Skeletal muscle cell (primary cell): ENCODE measurements around the gene ZNF543.
"Not testable (repeated sequence)": the region's sequence is repeated elsewhere in the genome, so short reads cannot be mapped to it uniquely, and the experiment has no call there.

Experiments used
- DNase-seq: peaks from one replicate; pipeline ENCODE4 v3.0.0-alpha.2; 2010; ENCODE audit warnings: low read depth
- H3K4me3 ChIP-seq: 2 replicates; pipeline ENCODE4 v1.5.1; 2011; ENCODE audit warnings: low read depth, mild to moderate bottlenecking, control low read depth, low read length, moderate library complexity

The ZNF543 gene

DNA sequence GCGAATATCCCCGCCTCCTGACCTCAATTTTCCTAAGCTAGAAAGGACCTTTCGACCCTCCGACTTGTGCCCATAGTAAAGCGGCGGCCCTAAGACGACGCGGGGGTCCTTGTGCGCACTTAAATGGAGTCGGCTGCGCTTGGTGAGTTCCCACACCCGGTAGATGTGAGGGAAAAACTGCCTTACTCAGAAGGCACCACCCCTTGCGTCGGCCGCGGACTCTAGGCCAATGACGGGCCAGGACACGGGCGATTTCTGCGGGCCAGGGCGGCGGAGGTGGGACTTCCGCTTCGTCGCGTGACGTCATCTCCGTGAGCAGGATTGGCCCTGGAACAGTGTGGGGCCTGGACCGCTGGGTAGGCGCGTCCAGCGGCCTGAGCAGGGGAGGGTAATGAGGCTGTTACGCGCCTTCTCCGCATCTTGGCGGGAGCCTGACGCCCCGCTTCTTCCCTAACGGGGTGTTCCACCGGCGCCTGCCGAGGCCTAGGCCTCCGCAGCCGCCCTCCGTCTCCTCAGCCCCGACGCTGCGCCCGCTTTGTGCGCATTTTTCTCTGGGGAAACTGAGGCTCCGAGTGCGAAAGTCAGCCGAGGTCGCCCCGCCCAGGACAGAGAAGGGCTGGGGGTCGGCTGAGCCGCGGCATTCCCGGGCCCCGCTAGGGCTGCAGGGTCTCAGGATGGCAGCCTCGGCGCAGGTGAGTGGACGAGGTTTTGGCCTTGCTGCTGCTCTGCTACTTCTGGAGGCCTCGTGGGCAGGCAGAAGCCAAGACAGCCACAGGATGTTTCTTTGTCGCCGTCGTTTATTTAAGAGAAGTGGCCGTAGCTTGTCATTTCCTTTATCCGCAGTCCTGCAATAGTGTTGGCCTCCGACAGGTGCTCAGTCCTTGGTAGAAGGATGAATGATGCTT lies at the start of gene ZNF543:
Gene ZNF543 (plus strand): TSS at position 293 of the 905 bp plus-strand sequence. CDS start 382 bp downstream, at position 675.
- peak; percentile 83 for DNase-seq
- H3K4me3 ChIP-seq, result peak within 1 kb of the TSS; percentile 86

DNA sequence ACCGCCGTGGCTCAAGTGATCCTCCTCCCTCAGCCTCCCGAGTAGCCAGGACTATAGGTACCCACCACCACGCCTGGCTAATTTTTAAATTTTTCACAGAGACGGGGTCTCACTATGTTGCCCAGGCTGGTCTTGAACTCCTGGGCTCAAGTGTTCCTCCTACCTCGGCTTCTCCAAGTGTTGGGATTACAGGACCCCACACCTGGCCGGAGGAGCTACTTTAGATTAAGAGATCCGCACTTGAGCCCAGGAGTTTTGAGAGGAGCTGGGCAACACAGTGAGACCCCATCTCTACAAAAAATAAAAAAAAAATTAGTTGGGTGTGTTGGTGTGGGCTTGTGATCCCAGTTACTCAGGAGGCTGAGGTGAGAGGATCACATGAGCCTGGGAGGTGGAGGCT lies 49.0 kb upstream of the ZNF543 start:
- no peak for DNase-seq
- no peak overlapping the region for H3K4me3 ChIP-seq

DNA sequence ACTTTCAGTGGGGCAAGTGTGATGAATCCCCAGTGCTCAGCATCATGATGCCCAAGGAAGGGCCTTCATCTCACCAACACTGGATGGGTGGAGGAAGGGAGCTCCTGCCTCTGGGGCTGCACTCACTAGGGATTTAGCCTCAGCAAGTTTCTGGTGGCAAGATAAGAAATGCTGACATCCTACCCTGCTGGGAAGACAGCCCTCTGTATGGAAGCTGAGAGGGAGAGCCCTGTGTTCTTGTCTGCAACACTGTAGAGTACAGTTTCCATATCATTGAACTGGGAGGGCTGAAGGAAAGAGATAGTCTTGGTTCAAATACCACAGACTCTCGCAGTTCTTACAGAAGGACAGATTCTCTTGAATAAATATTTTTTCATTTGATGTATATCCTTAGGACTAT lies 47.3 kb upstream of the ZNF543 start:
- DNase-seq, result no peak
- H3K4me3 ChIP-seq, result no peak overlapping the region

DNA sequence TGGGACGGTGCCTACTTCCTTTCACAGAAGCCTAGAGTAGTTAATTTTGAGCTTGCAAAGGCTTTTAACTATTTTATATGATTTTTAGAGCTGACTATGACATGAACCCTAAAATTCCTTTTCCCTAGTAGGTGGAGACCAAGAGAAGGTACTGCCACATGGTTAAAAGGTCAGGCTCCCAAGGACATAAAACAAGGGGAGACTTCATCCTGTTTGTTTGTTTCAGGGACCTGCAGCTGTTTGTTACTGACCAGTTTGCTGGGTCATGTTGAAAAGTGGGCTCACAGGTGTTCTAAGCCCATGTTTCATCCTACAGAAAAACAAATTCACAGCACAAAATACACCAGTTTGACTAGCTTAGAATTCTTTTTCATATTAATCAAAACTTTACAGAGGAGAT lies 43.8 kb upstream of the ZNF543 start:
- no peak overlapping the region for H3K4me3 ChIP-seq
- DNase-seq, result no peak

DNA sequence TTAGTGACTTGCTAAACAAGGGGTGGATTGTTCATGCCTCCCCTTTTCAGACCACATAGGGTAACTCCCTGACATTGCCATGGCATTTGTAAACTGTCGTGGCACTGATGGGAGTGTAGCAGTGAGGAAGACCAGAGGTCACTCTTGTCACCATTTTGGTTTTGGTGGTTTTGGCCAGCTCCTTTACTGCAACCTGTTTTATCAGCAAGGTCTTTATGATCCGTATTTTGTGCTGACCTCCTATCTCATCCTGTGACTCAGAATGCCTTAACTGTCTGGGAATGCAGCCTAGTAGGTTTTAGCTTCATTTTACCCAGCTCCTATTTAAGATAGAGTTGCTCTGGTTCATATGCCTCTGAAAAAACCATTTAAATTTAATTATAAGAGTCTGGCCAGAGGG lies 41.8 kb upstream of the ZNF543 start:
- DNase-seq, H3K4me3 ChIP-seq: not testable (repeated sequence)

DNA sequence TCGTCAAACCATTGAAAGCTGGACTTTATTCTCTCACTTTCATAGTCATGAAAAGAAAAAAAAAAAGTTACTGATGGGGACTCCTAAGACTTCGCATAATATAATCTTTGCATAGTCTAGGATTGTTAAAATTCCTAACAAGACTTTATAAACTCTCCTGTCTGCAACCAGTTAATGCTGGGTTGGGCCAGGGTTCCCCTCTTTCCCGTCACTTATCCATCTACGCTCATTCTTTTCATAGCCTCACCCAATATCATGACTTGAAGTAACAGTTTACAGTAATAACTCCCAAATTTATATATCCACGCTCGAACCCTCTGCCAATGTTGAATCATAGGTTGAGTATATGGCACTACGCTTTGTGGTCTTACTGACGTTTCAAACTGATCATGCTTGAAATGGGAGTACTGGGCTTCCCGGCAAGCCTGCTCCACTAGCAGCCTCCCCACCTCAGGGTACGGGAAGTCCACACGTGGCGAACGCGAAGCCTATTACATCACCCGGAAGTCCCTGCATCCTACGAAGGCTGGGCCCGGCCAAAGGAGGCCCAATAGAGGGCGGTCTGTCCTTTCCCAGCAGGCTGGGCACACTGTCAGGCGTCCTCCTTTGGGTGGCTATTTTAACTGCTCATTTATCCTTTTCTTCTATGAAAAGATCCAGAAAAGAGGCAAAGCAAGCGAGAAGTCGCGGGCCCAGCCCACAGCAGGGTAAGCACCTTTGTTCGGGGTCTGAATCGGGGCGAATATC lies 40.7 kb upstream of the ZNF543 start:
- peak overlapping the region; percentile 92 for H3K4me3 ChIP-seq
- DNase-seq, result peak; percentile 93

DNA sequence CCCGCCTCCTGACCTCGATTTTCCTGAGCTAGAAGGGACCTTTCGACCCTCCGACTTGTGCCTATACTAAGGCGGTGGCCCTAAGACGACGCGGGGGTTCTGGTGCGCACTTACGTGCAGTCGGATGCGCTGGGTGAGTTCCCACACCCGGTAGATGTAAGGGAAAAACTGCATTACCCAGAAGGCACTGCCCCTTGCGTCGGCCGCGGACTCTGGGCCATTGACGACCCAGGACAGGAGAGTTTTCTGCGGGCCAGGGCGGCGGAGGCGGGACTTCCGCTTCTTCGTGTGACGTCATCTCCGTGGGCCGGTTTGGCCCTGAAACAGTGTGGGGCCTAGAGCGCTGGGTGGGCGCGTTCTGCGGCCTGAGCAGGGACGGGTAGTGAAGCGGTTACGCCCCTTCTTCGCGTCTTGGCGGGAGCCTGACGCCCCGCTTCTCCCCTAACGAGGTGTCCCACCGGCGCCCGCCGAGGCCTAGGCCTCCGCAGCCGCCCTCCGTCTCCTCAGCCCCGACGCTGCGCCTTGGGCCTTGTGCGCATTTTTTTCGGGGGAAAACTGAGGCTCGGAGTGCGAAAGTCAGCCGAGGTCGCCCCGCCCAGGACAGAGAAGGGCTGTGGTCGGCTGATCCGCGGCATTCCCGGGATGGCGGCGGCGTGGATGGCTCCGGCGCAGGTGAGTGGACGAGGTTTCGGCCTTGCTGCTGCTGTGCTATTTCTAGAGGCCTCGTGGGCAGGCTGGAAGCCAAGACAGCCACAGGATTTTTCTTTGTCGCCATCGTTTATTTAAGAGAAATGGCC lies 39.9 kb upstream of the ZNF543 start, which contains the start of gene ZNF460:
Gene ZNF460 (plus strand): TSS at position 321 of the 797 bp plus-strand sequence. CDS start 322 bp downstream, at position 643.
- peak within 1 kb of the TSS; percentile 92 for H3K4me3 ChIP-seq
- DNase-seq, result peak; percentile 92

DNA sequence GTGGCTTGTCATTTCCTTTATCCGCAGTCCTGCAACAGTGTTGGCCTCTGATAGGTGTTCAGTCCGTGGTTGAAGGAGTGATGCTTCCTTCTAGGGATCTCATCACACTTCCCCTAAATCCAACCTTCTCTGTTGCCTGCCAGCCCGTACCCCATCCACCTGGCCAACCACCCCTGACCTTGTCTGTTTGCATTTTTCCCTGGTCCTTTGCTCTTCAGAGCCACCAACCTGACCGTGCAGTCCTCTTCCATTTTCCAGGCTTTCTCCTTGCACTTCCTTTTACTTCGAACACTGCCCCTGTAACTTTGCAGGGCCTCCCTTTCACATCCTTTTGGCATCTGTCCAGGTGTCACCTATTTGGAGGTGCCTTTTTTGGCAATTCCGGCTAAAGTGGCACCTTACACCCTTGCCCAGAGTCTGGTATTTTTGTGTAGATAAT lies 39.3 kb upstream of the ZNF543 start:
- DNase-seq, result no peak
- peak overlapping the region; percentile 92 for H3K4me3 ChIP-seq

DNA sequence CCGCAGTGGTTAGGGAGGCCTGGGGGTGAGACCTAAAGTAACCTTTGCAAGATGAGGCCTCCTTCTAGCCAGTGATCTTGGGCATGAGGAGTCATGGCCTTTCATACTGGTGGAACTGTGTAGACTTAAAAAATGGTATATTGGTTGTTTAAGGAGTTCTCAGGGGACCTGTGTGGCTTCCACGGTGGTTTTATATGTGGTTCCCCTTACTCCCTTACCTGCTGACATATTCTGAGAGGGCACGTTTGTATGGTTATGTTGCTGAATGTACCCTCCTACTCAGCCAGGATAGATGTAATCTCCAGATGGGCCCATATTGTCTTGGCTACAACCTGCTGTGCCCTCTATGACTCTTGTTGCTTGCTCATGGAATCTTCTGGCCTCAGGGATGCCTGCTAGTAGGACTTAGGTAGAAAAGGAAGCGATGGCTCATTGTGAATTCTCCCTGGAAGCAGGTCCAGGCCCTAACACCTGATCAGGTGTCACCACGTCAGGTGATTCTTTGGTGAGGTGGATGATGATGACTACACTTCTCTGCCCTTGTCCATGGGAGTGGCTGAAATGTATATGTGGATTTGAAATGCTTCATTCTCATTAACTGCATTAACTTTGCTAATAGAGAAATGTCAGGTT lies 38.1 kb upstream of the ZNF543 start:
- H3K4me3 ChIP-seq, result peak overlapping the region; percentile 92
- no peak for DNase-seq

DNA sequence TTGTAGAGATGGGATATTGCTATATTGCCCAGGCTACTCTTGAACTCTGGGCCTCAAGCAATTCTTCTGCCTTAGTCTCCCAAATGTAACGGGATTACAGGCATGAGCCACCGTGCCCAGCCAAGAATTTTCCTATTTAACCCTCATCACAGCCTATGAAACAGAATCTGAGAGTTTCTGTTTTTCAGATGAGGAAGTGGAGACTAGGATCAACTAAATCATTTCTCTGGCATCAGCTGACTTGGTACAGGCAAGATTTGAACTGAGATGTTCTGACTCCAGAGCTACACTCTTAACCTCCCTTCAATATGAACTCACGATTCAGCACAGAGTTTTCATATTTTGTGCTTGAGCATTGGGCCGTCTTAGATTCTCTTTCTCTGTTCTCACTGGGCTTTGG lies 31.9 kb upstream of the ZNF543 start:
- H3K4me3 ChIP-seq, result no peak overlapping the region
- DNase-seq, result no peak

DNA sequence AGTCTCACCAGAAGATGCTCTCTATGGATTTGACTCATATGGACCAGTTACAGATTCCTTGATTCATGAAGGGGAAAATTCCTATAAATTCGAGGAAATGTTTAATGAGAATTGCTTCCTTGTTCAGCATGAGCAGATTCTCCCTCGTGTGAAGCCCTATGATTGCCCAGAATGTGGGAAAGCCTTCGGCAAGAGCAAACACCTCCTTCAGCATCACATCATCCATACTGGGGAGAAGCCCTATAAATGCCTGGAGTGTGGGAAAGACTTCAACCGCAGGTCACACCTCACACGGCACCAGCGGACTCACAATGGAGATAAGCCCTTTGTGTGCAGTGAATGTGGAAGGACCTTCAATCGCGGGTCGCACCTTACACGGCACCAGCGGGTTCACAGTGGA lies 29.3 kb upstream of the ZNF543 start:
- no peak overlapping the region for H3K4me3 ChIP-seq
- DNase-seq, result no peak

DNA sequence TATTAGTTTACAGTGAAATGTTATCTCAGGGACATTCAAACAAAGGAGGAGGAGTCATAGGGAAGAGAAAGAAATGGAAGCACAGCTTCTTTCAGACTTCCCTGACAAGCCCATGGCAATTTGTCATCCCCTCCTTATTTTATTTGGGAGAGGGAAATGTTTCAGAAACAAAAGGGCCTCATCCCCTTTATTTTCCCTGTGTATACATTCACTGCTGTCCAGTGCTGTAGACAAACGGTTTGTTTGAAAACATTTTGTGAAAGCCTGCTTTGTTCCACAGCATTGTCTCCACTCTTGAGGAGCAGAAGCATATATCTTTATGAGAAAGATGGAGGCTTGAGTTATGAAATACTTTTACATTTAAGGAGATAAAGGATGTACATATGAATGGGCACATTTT lies 27.7 kb upstream of the ZNF543 start:
- no peak overlapping the region for H3K4me3 ChIP-seq
- no peak for DNase-seq

DNA sequence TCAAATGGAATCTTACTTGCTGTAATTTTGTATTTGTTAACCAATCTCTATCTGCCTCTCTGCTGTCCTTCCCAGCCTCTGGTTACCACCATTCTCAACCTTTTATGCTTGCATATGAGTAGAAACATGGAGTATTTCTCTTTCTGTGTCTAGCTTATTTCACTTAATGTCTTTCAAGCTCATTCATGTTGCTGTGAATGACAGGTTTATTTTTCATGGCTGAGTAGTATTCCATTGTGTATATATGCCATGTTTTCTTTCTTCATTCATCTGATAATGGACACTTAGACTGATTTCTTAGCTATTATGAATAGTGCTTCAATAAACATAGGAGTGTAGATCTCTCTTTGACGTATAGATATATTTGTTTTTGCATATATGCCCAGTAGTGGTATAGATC lies 26.6 kb upstream of the ZNF543 start:
- no peak for DNase-seq
- no peak overlapping the region for H3K4me3 ChIP-seq

DNA sequence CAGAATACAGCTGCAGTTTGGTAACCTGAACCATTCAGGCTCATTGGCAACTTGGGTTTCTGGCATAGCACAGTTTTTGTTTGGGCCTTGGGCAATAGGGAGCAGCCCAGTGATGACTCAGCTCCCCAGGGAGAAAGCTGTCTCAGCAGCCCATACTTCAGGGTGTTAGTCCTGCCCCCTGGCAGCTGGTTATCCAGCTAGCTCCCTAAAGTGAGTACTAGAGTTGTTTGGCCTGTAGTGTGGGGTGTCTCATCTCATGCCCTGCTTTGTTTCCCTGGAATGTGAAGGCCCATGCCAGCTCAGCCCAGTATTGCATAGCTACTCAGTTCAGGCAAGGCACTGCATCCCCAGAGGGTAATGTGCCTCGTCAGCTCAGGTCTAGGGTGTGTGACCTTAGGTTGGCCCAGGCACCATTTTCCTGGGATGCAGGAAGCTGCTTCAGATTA lies 18.2 kb upstream of the ZNF543 start:
- peak; percentile 79 for DNase-seq
- H3K4me3 ChIP-seq, result no peak overlapping the region

DNA sequence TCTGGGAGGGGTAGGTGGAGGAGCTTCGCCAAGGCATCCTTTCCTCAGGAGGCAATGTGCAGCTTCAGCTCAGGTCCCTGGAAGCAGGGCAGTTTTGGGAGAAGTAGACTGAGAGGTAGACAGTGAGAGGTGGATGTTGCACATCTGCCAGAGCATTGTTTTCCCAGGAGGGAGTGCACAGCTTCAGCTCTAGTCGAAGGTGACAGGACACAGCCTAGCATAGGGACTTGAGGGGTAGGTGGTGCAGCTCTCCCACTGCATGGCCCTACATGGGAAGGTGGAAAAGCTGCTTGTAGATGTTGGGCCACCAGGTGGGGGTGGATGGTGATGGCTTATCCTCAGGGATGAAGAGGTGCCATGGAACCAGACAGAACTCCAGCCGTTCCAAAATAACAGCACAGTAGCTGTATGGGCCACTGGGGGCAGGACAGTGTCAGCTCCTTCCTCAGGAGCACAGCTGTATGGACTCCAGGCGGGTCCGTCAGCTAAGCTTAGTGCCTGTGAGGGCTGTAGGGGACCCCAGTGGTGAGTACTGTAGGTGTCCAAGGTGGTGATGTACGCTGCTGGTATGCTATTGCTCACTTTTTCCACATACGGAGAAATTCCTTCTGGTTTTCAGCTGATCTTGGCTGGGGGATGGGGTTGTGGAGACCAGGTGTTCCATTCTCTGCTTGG lies 17.4 kb upstream of the ZNF543 start:
- DNase-seq, result no peak
- H3K4me3 ChIP-seq, result no peak overlapping the region

DNA sequence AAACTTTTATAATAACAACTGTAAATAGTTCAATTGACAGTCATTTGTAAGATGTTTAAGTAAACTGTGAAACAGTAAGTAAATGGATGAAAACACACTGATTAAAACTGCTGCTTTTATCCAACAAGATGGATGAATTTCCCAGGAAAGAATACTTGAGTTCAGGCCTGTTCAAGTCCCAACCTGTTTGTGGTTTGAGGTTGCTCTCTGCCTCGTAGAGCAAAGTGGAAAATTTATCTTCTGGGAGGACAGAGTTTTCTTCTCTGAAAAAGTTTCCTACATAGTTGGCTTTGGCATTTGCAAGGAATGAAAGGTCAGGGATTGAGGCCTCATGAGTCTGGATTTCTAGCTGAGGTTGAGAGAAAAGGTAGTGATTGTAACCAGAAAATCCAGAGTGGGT lies 15.2 kb upstream of the ZNF543 start:
- DNase-seq, result no peak
- H3K4me3 ChIP-seq, result no peak overlapping the region

DNA sequence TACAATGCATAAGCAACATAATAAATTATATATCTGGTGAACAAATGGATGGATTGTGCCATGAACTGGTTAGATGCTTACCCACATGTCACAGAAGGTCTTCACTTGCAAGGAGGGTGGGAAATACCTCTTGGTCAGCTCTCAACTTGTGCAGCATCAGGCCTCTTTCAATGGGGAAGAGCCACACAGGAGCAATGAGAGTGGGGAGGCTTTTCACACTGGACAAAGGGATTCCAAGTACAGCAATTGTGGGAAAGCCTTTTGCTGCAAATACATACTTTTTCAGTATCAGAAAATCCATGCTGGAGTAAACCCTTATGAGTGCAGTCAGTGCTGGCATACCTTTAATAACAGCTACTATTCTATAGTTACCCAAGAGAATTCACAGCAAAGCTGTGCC lies 11.8 kb upstream of the ZNF543 start:
- no peak for DNase-seq

DNA sequence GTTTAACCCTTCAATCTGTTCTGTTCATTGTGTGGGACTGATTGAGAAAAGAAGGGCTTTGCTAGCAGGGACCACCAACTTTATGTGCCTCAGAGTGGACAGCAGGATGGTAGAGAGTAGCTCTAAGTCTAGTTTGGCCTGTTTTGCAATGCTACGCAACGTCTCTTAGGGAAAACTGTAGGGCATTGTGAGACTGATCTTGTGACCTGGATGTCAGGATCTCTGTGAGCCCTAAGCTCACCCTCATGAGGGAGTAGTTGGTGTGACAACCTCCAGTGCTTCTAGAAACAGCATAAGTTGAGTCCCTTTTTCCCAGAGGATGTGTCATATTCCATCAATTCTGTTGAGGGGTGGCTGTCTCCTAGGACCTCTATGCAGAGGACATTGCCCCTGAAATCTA lies 9.5 kb upstream of the ZNF543 start:
- no peak overlapping the region for H3K4me3 ChIP-seq
- DNase-seq, result no peak

More for the DNA sequence above, 11.8 kb upstream of the ZNF543 start:
- no peak overlapping the region for H3K4me3 ChIP-seq

DNA sequence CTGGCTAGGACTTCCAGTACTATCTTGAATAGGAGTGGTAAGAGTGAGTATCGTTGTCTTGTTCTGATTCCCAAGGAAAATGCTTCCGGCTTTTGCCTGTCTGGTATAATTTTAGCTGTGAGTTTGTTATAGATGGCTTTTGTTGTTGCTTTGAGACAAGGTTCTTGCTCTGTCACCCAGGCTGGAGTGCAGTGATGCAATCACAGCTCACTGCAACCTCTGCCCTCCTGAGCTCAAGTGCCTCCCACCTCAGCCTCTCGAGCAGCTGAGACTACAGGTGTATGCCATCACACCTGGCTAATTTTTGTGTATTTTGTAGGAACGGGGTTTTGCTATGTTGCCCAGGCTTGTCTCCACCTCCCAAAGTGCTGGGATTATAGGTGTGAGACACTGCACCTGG lies 6.1 kb upstream of the ZNF543 start:
- H3K4me3 ChIP-seq, result no peak overlapping the region

More for the DNA sequence above, 6.1 kb upstream of the ZNF543 start:
- no peak for DNase-seq
